ENCODE measurements around the gene LARGE1.

Gene LARGE1

GRCh38 chr22:33888821-33889220 is 31.5 kb downstream of the LARGE1 start:
- TF ChIP-seq, protein P1, sequence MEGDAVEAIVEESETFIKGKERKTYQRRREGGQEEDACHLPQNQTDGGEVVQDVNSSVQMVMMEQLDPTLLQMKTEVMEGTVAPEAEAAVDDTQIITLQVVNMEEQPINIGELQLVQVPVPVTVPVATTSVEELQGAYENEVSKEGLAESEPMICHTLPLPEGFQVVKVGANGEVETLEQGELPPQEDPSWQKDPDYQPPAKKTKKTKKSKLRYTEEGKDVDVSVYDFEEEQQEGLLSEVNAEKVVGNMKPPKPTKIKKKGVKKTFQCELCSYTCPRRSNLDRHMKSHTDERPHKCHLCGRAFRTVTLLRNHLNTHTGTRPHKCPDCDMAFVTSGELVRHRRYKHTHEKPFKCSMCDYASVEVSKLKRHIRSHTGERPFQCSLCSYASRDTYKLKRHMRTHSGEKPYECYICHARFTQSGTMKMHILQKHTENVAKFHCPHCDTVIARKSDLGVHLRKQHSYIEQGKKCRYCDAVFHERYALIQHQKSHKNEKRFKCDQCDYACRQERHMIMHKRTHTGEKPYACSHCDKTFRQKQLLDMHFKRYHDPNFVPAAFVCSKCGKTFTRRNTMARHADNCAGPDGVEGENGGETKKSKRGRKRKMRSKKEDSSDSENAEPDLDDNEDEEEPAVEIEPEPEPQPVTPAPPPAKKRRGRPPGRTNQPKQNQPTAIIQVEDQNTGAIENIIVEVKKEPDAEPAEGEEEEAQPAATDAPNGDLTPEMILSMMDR (IDR thresholded peaks at IDR 0.05; ENCODE audit: low read depth, low read length), result no peak
- no peak for DNase-seq (ENCODE audit: extremely low read depth, low read depth)

- TF ChIP-seq, protein P1 (IDR thresholded peaks at IDR 0.05; ENCODE audit: low read depth, low read length), result no peak
- DNase-seq (ENCODE audit: extremely low read depth, low read depth), result no peak
Observed at GRCh38 chr22:33887173-33887572, 33.1 kb downstream of the LARGE1 start.

- DNase-seq (ENCODE audit: extremely low read depth, low read depth), result no peak
- TF ChIP-seq, protein P1 (IDR thresholded peaks at IDR 0.05; ENCODE audit: low read depth, low read length), result no peak
Observed at GRCh38 chr22:33886696-33887095, 33.6 kb downstream of the LARGE1 start.

- TF ChIP-seq, protein P1 (IDR thresholded peaks at IDR 0.05; ENCODE audit: low read depth, low read length), result no peak
- no peak for DNase-seq (ENCODE audit: extremely low read depth, low read depth)
Observed at GRCh38 chr22:33884829-33885228, 35.4 kb downstream of the LARGE1 start.

- no peak for DNase-seq (ENCODE audit: extremely low read depth, low read depth)
- TF ChIP-seq, protein P1 (IDR thresholded peaks at IDR 0.05; ENCODE audit: low read depth, low read length), result no peak
Observed at GRCh38 chr22:33883961-33884808, 36.1 kb downstream of the LARGE1 start.

DNA sequence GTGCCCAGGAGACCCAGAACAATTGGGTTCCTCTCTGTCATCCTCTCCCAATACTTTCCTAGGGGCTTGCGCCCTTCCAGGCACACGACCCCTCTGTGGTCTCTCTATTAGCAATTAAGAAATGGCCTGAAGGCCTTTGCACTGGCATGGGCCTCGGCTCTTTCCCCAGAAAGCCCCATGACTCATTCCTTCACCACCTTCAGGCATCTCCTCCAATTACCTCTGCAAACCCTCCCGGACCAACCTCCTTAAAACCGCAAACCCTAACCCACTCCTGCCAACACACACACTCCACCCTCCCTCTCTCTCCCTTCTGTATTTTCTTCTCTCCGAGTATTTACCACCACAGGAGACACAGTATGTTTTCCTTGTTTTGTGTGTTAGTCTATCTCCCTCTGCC is 36.7 kb downstream of the LARGE1 start:
- DNase-seq (ENCODE audit: extremely low read depth, low read depth), result no peak
- TF ChIP-seq, protein P1 (IDR thresholded peaks at IDR 0.05; ENCODE audit: low read depth, low read length), result no peak

DNA sequence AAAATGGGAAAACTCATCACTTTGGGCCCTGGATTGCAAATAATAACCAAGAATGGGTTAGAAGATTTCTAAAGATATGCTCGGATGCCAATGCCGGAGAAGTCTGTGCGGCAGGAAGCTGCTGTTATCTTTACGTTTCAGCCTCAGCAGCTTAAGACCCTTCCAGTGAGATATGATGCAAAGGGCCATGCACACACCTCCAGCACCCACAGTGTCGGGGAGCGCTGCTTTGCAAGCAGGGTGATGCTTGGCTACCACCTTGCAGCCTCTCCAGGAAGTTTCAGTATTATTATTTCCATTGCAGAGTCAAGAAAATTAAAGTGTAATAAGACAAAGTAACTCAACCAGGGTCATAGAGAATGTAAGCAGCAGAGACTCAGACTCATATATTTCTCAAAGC is 37.3 kb downstream of the LARGE1 start:
- TF ChIP-seq, protein P1 (IDR thresholded peaks at IDR 0.05; ENCODE audit: low read depth, low read length), result no peak
- no peak for DNase-seq (ENCODE audit: extremely low read depth, low read depth)

All from AG09319 (cell line).